Ishikawa (cell line): ENCODE measurements around the gene FSIP1.

Experiments used
- CEBPB ChIP-seq: IDR thresholded peaks from 2 replicates; pipeline ENCODE4 v1.6.1; 2012
- EGR1 ChIP-seq: IDR thresholded peaks from 2 replicates; pipeline ENCODE4 v1.6.1; 2012
- FOXM1 ChIP-seq: IDR thresholded peaks from 2 replicates; pipeline ENCODE4 v1.6.1; 2012; ENCODE audit warnings: low read depth, borderline replicate concordance
- NFIC ChIP-seq: IDR thresholded peaks from 2 replicates; pipeline ENCODE4 v1.6.1; 2012
- RAD21 ChIP-seq: IDR thresholded peaks from 2 replicates; pipeline ENCODE4 v1.6.1; 2012; ENCODE audit warnings: low read depth
- REST ChIP-seq: IDR thresholded peaks from 2 replicates; pipeline ENCODE4 v1.6.1; 2012; ENCODE audit warnings: low read depth, mild to moderate bottlenecking
- TAF1 ChIP-seq: IDR thresholded peaks from 2 replicates; pipeline ENCODE4 v1.6.1; 2012; ENCODE audit warnings: low read depth, mild to moderate bottlenecking
- TF ChIP-seq, protein P1 (sequence below): IDR thresholded peaks from 2 replicates; pipeline ENCODE4 v1.6.1; 2012

- TF ChIP-seq, protein P1, sequence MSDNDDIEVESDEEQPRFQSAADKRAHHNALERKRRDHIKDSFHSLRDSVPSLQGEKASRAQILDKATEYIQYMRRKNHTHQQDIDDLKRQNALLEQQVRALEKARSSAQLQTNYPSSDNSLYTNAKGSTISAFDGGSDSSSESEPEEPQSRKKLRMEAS: no peak
- TF ChIP-seq EGR1 (no peak), TAF1 (no peak), REST (no peak), NFIC (no peak), FOXM1 (no peak), RAD21 (peak; percentile 29; the same call in 1 of the 2 replicates), CEBPB (no peak)
These were observed 198.9 kb downstream of the FSIP1 start for GRCh38 chr15:39583596-39584265.
